Psoas muscle (tissue), 8 donors: Measurements from ENCODE around the gene SLC22A17. TPM values are rescaled to one million over a fixed set of nuclear protein-coding genes. Genes with fewer than 3 reads are reported as not detected.

Source experiments
- ATAC-seq, 4 donors: fragments of 200-7000 bp; cut with Tn5 transposase; one replicate each; pipeline ENCODE4 v1.9.1; 2020; ENCODE audit warnings: moderate library complexity in 3 of 4, mild to moderate bottlenecking in 2 of 4
- DNase-seq, 2 donors: peaks; one replicate each; pipeline ENCODE4 v3.0.0-alpha.2; 2020
- H3K27ac ChIP-seq: fragments of 200-600 bp; one replicate; pipeline ENCODE4 v1.8.0; 2022
- H3K27me3 ChIP-seq, 3 donors: fragments of 200-600 bp in 1 of 3; one replicate each; pipeline versions ENCODE4 v1.6.1 to v1.8.0; 2013 to 2022; ENCODE audit warnings: low read length in 2 of 3, mild to moderate bottlenecking in 2 of 3, moderate library complexity in 1 of 3; ENCODE audit not compliant: insufficient read depth in 3 of 3
- H3K36me3 ChIP-seq, 2 donors: fragments of 200-600 bp in 1 of 2; one replicate each; pipeline versions ENCODE4 v1.6.1 to v1.8.0; 2013 to 2022; ENCODE audit warnings: low read depth in 1 of 2, mild to moderate bottlenecking in 1 of 2, moderate library complexity in 1 of 2; ENCODE audit not compliant: insufficient read depth in 1 of 2
- H3K4me1 ChIP-seq: fragments of 200-600 bp; one replicate; pipeline ENCODE4 v1.8.0; 2022
- H3K4me3 ChIP-seq: fragments of 200-600 bp; one replicate; pipeline ENCODE4 v1.8.0; 2022; ENCODE audit warnings: mild to moderate bottlenecking
- H3K9me3 ChIP-seq: fragments of 200-600 bp; one replicate; pipeline ENCODE4 v1.8.0; 2022
- WGBS, 3 donors: extraction: QIAGEN DNeasy Blood & Tissue Kit; methylation state at CpG; one replicate each; pipeline versions ENCODE4 v1.1.6 to v1.1.7; 2013; 5-methylcytosine and 5-hydroxymethylcytosine counted together
- intact Hi-C, 2 donors: fragments of 100-400 bp; cut with DNase I; formaldehyde crosslinking; loops; one replicate each; pipeline versions ENCODE4 v1.11.0 to v1.14.2; 2022
- polyA plus RNA-seq, 3 donors: library from polyadenylated mRNA; stranded (reverse); fragments of 200-250 nt; gene quantifications; one replicate each; pipeline ENCODE4 v1.2.3, GENCODE V29; 2013
- total RNA-seq, 4 donors: library from RNA; stranded (reverse); fragmentation: NEBNext Ultra II Directional in 2 of 4; extraction: Animal tissue kit (Norgen Biotek cat#: 25700) in 2 of 4; gene quantifications; one replicate each; pipeline versions ENCODE4 v1.2.1 to v1.2.4, GENCODE V29; 2021 to 2023
- TF ChIP-seq, protein P1 (sequence below): fragments of 200-600 bp; IDR thresholded peaks from one replicate; pipeline ENCODE4 v1.8.0; 2022; ENCODE audit warnings: antibody characterized with exemption
- donor health status: healthy with polysubstance abuse.
- donor health status: DM: no; HTN: no; CAD: no; lungs with moderate emphysema.
- donor health status: Bipolar disorder and iron deficiency.
- donor health status: healthy.
- donor health status: DM: yes; HTN: yes; CAD: no.
- donor health status: DM: no; HTN: no; CAD: no.
- donor health status: DM: no; HTN: no; CAD: no.
- donor health status: DM: yes; HTN: yes; CAD: no.

The SLC22A17 gene
- total and polyA plus RNA-seq, 7 donors: 0.95 to 6.3 (median 1.4) TPM

DNA sequence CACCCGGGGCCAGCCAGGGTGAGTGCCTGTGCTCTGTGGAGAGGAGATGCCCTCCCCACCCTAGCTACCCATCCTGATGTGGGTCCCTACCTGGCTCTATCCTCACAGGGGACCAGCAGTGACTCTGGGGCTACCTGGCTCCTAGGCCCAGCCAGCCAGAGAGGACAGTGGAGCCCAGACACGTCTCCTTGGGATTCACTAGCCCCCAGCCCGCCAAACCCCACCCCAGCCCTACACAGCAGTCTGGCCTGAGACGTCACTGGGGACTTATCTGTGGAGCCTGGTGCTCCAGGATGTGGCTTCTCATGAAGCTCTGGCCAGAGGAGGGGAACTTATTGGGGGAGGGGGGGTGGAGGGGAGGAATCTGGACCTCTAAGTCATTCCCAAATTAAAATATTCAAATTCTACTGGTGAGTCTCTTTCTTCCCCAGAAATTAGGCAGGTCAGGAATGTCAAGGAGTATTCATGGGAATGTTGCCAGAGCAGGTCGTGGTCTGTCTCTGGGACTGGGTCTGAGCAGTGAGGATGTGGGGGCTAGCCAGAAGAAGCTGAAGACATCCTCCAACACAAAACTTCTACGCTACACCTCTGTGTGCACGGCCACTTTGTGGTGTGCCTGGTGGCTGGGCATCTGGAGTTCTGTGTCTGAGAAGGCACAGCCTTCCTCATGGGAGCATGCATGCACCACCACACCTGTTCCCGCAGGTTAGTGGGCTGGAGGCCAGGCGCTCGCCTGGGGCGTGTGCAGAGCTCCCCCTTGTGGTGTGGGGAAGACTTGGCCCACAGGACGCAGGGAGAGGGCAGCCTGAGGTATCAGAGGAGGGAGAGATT is 26.9 kb upstream of the SLC22A17 start:
- 37 to 40% (median 39%) methylated on average over 12 of the region's 12 CpGs for WGBS, 3 donors
- intact Hi-C loops: loop anchor here (2.0 to 5.0 kb wide), 3 partner anchors 52 to 115 kb away; no protein-coding TSS in a partner anchor
- no peaks in the 10 kb centered on the region for H3K4me1 ChIP-seq
- DNase-seq (peak; percentile 58 to 80), ATAC-seq (peak; percentile 34 to 70 (median 55))
- no peak overlapping the region for H3K4me3 ChIP-seq
- no peak overlapping the region for H3K27ac ChIP-seq
- H3K36me3 ChIP-seq: peaks cover 0 to 34% of the 10 kb centered on the region in 2 donors
- TF ChIP-seq, protein P1, sequence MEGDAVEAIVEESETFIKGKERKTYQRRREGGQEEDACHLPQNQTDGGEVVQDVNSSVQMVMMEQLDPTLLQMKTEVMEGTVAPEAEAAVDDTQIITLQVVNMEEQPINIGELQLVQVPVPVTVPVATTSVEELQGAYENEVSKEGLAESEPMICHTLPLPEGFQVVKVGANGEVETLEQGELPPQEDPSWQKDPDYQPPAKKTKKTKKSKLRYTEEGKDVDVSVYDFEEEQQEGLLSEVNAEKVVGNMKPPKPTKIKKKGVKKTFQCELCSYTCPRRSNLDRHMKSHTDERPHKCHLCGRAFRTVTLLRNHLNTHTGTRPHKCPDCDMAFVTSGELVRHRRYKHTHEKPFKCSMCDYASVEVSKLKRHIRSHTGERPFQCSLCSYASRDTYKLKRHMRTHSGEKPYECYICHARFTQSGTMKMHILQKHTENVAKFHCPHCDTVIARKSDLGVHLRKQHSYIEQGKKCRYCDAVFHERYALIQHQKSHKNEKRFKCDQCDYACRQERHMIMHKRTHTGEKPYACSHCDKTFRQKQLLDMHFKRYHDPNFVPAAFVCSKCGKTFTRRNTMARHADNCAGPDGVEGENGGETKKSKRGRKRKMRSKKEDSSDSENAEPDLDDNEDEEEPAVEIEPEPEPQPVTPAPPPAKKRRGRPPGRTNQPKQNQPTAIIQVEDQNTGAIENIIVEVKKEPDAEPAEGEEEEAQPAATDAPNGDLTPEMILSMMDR: peak; percentile 87
- H3K9me3 ChIP-seq: no peaks in the 10 kb centered on the region
- H3K27me3 ChIP-seq: peaks cover 0 to 5% (median 0%) of the 10 kb centered on the region in 3 donors

DNA sequence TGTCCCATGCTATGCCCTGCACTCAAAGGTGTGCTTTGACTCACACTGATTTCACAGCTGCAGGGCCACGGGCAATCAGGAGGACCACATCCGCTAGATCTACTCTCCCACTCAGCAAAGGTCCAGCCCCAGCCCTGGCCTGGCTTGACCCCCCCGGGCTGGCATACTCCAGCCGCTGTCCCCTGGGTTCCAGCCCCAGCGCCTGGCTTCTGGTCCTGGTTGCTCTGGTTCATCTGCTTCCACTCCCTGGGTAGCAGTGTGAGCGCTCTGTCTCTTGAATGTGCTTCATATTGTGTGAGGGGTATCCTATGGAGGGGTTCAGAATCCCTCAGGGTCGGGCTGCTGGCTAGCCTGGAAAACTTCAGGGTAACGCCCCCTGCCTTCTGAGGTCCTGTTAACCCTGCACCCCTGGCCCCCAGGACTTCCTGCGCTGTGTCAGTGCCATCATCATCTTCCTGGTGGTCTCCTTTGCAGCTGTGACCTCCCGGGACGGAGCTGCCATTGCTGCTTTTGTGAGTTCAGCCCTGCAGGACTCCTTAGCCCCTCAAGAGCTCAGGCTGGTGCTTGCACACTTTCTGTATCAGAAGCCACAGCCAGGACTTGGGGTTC is 26.0 kb upstream of the SLC22A17 start:
- Histone ChIP-seq H3K27ac (no peak overlapping the region), H3K36me3 (peaks cover 0 to 30% of the 10 kb centered on the region in 2 donors), H3K4me3 (no peak overlapping the region), H3K4me1 (no peaks in the 10 kb centered on the region), H3K9me3 (no peaks in the 10 kb centered on the region), H3K27me3 (peaks cover 0 to 5% (median 0%) of the 10 kb centered on the region in 3 donors)
- ATAC-seq (peak in 3 of 4 donors; percentile 4 to 16 (median 4)), DNase-seq (no peak)
- WGBS, 3 donors: 66 to 74% (median 72%) methylated on average over 11 of the region's 11 CpGs
- TF ChIP-seq, protein P1: no peak
- intact Hi-C loops: loop anchor here in 1 of 2 donors (2.0 to 5.0 kb wide), 2 partner anchors 51 to 114 kb away; no protein-coding TSS in a partner anchor

DNA sequence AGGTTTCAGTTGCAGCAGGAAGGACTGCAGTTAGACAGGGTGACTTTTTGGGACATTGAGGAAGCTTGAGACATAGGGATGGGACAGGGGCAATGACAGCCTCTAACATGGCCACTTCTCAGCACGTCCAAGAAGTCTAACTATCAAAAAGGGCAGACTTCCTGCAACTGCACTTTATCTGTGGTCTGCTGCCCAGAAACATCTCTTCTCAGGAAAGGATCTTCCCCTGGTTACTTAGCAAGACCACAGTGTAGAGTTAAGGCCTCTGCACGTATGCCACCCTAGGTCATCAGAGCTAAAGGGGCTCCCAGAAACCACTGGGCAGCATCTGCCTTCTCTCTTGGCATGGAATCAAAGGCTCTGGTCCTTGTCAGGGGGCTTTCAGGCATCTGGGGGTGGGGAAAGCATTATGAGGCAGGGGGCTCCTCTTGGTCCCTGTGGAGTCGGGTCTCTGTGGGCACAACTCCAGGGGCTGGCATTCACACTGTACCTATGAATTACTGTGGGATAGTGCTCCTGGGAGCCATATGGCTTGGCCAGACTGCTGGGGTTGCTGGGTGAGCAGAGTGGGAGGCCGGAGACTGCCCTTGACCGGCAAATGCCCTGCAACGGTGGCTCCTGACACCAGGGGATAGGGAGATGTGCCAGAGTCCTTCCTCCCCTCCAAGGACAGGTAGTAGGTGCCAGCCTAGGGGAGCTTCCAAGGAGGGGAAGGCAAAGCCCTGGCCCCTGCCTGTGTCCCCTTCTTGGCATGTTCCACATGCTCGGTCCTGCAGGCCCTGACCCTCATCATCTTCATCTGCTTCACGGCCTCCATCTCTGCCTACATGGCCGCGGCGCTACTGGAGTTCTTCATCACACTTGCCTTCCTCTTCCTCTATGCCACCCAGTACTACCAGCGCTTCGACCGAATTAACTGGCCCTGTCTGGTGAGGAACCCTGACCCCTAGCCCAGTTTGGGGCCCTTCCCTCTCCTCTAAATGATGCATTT is 25.2 kb upstream of the SLC22A17 start:
- H3K9me3 ChIP-seq: no peaks in the 10 kb centered on the region
- no peak overlapping the region for H3K4me3 ChIP-seq
- 73 to 80% (median 80%) methylated on average over 14 of the region's 14 CpGs for WGBS, 3 donors
- ATAC-seq (peak in 3 of 4 donors; percentile 10), DNase-seq (no peak)
- no peaks in the 10 kb centered on the region for H3K4me1 ChIP-seq
- H3K27ac ChIP-seq: no peak overlapping the region
- TF ChIP-seq, protein P1: no peak
- H3K27me3 ChIP-seq: peaks cover 0 to 5% (median 0%) of the 10 kb centered on the region in 3 donors
- intact Hi-C loops: loop anchor here in 1 of 2 donors (2.0 to 5.0 kb wide), 2 partner anchors 51 to 113 kb away; no protein-coding TSS in a partner anchor
- H3K36me3 ChIP-seq: peaks cover 0 to 23% of the 10 kb centered on the region in 2 donors

DNA sequence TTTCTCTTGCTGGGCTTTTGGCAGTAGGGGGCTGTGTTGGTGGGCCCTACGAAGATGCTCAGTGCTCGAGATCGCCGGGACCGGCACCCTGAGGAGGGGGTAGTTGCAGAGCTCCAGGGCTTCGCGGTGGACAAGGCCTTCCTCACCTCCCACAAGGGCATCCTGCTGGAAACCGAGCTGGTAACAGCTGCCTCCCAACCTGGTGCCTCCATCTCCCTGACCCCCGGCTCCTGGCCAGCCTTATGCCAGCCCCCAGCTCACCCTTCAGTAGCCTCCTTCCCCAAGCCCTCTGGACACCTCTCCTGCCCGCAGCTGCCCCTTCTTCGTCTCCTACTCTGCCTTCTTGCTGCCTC is 24.5 kb upstream of the SLC22A17 start:
- intact Hi-C loops: loop anchor here in 1 of 2 donors (5.0 kb wide), 1 partner anchor 50 kb away; no protein-coding TSS in a partner anchor

More for the DNA sequence above, 24.5 kb upstream of the SLC22A17 start:
- ATAC-seq (peak in 3 of 4 donors; percentile 2 to 5 (median 2)), DNase-seq (no peak)
- 38 to 51% (median 44%) methylated on average over 11 of the region's 11 CpGs for WGBS, 3 donors
- no peak overlapping the region for H3K4me3 ChIP-seq
- TF ChIP-seq, protein P1: no peak
- peaks cover 0 to 5% (median 0%) of the 10 kb centered on the region in 3 donors for H3K27me3 ChIP-seq
- no peaks in the 10 kb centered on the region for H3K4me1 ChIP-seq
- H3K36me3 ChIP-seq: peaks cover 0 to 16% of the 10 kb centered on the region in 2 donors
- no peaks in the 10 kb centered on the region for H3K9me3 ChIP-seq
- H3K27ac ChIP-seq: no peak overlapping the region
